ENCODE results near the gene FAM221B. TPM values are rescaled to one million over a fixed set of nuclear protein-coding genes. Genes with fewer than 3 reads are reported as not detected.

Gene FAM221B
- total RNA-seq, 1 experiment from 2014 or later, result not detected

DNA sequence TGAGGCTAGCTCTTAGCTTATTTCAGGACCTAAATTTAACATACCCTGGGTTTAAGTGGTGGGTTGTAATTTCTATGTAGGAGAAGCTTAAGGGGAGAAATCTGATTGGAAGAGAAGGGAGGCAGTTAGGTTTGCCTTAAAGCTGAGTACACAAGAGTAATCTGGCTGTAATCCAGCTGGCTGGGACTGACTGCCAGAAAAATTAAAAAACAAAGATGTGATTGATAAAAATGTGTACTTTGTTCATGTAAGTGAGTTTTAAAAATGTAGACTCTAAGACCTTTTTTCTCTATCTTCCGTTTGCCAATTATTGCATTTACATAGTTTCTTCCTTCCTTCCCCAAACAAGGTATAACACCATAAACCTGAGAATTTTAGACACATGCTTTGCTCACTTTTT is 57.0 kb downstream of the FAM221B start:
- Histone ChIP-seq H3K27ac (no peak overlapping the region), H3K36me3 (no peaks in the 10 kb centered on the region), H3K27me3 (no peaks in the 10 kb centered on the region), H3K4me3 (no peak overlapping the region), H3K4me1 (peaks cover 8% of the 10 kb centered on the region), H3K9me3 (replicated peaks) (no peaks in the 10 kb centered on the region)
- DNase-seq, result peak in 1 of 2 experiments; percentile 41

DNA sequence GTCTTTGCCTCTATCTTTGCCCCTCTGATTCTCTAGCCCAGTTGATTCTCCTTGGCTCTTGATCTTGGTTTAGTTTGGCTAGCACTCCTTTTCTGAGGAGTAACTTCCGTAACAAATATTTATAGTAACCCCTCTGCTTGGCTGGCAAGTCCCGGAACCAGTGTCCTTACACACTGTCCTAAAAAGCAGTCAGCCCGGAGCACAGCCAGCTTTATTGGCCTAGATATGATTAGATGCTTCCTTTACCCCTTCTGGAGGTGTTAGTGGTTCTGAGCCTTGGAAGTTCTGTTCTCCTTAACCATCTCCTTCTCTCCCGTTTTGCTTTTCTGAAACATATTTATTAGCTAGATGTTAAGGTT is 57.5 kb downstream of the FAM221B start:
- Histone ChIP-seq H3K9me3 (replicated peaks) (no peaks in the 10 kb centered on the region), H3K36me3 (no peaks in the 10 kb centered on the region), H3K4me1 (peaks cover 8% of the 10 kb centered on the region), H3K4me3 (no peak overlapping the region), H3K27ac (no peak overlapping the region), H3K27me3 (no peaks in the 10 kb centered on the region)
- DNase-seq, result no peak

DNA sequence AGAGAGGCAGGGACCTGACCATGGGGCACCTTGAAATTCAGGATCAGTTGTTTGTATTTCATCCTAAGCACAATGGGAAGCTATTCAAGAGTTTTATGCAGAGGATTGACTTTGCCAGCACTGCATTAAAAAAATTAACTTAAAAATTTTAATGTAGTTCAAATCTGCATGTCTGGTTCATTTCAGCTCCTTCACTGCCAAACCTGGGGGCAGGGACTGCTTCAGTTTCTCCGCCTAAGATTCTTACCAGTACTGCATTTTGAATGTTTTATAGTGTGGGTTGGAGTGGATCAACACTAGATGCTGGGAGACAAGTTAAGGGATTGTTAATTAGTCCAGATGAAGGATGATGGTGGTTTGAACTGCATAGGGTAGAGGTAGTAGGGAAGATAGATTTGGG is 58.8 kb downstream of the FAM221B start:
- DNase-seq, result no peak
- no peak overlapping the region for H3K27ac ChIP-seq
- no peaks in the 10 kb centered on the region for H3K36me3 ChIP-seq
- peaks cover 8% of the 10 kb centered on the region for H3K4me1 ChIP-seq
- no peak overlapping the region for H3K4me3 ChIP-seq
- H3K9me3 ChIP-seq (replicated peaks), result no peaks in the 10 kb centered on the region
- no peaks in the 10 kb centered on the region for H3K27me3 ChIP-seq

DNA sequence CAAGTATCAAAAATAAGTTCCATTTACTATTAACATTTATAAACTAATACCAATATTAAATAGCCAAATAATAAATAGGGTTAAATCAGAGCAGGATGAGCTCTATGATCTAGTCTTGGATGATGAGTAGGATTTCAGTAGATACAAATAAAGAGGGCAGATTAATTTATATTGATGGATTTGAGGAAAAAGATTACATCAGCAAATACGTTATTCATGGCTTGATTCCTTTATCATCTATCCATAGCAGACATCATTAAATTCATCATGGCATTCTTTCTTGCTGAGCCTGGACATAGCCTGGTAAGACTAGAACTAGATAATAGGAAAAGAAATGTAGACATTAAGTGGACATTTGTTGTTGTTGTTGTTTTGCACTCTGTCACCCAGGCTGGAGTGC is 61.1 kb downstream of the FAM221B start:
- Histone ChIP-seq H3K27me3 (no peaks in the 10 kb centered on the region), H3K4me3 (no peak overlapping the region), H3K9me3 (replicated peaks) (no peaks in the 10 kb centered on the region), H3K4me1 (peaks cover 8% of the 10 kb centered on the region), H3K27ac (no peak overlapping the region), H3K36me3 (no peaks in the 10 kb centered on the region)
- DNase-seq, result no peak

DNA sequence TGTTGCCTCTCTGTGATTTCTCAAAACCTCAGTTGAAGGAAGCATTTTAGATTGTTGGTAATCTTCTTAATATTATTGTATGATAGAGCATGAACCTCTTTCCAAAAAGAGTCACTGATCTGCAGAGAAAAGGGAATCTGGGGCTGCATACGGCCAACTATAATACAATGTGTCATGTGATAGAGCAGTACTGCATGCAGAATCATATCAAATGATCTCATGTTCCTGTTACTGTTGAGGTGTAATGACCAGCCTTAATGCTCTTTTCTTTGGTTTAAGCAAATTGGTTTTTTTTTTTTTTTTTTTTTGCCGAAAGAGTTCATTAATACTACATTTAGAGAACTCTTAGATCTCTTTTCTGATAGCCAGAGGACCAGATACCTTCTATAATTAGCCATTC is 61.5 kb downstream of the FAM221B start:
- H3K4me1 ChIP-seq, result peaks cover 8% of the 10 kb centered on the region
- no peak overlapping the region for H3K27ac ChIP-seq
- no peaks in the 10 kb centered on the region for H3K27me3 ChIP-seq
- DNase-seq, result no peak
- no peaks in the 10 kb centered on the region for H3K36me3 ChIP-seq
- H3K4me3 ChIP-seq, result no peak overlapping the region
- H3K9me3 ChIP-seq (replicated peaks), result no peaks in the 10 kb centered on the region

Other genes with a start within 250 kb of the FAM221B start
- 9.2 and 10.1 TPM in 2 replicates for gene TESK1, start 223.5 kb downstream of the FAM221B start, total RNA-seq (2014; rRNA removed; shearing (Covaris generic))
- not detected in 2 replicates for gene CD72, start 210.3 kb downstream of the FAM221B start, total RNA-seq (2014; rRNA removed; shearing (Covaris generic))
- gene SIT1, start 177.8 kb downstream of the FAM221B start, total RNA-seq (2014; rRNA removed; shearing (Covaris generic)), result 0.13 TPM in 1 of 2 replicates, not detected in the other
- 8,654 and 17,072 TPM in 2 replicates for gene RMRP, start 170.7 kb downstream of the FAM221B start, total RNA-seq (2014; rRNA removed; shearing (Covaris generic))
- gene CCDC107, start 170.4 kb downstream of the FAM221B start, total RNA-seq (2014; rRNA removed; shearing (Covaris generic)), result 6.1 and 6.6 TPM in 2 replicates
- 10.5 and 11.9 TPM in 2 replicates for gene ARHGEF39, start 163.5 kb downstream of the FAM221B start, total RNA-seq (2014; rRNA removed; shearing (Covaris generic))
- gene CA9, start 154.8 kb downstream of the FAM221B start, total RNA-seq (2014; rRNA removed; shearing (Covaris generic)), result 2.5 and 3.2 TPM in 2 replicates
- 427 and 459 TPM in 2 replicates for gene TPM2, start 138.8 kb downstream of the FAM221B start, total RNA-seq (2014; rRNA removed; shearing (Covaris generic))
- 65.0 and 70.4 TPM in 2 replicates for gene TLN1, start 96.5 kb downstream of the FAM221B start, total RNA-seq (2014; rRNA removed; shearing (Covaris generic))
- gene CREB3, start 96.1 kb downstream of the FAM221B start, total RNA-seq (2014; rRNA removed; shearing (Covaris generic)), result 21.1 and 21.6 TPM in 2 replicates
- gene GBA2, start 79.5 kb downstream of the FAM221B start, total RNA-seq (2014; rRNA removed; shearing (Covaris generic)), result 34.4 and 37.1 TPM in 2 replicates
- gene RGP1, start 79.4 kb downstream of the FAM221B start, total RNA-seq (2014; rRNA removed; shearing (Covaris generic)), result 14.6 and 16.3 TPM in 2 replicates
- gene MSMP, start 74.5 kb downstream of the FAM221B start, total RNA-seq (2014; rRNA removed; shearing (Covaris generic)), result not detected in 2 replicates
- gene NPR2, start 37.1 kb downstream of the FAM221B start, total RNA-seq (2014; rRNA removed; shearing (Covaris generic)), result 0.24 and 0.41 TPM in 2 replicates
- gene SPAG8, start 16.5 kb downstream of the FAM221B start, total RNA-seq (2014; rRNA removed; shearing (Covaris generic)), result 0.20 and 0.63 TPM in 2 replicates
- gene HINT2, start 13.7 kb downstream of the FAM221B start, total RNA-seq (2014; rRNA removed; shearing (Covaris generic)), result 21.3 and 28.2 TPM in 2 replicates
- 1.7 and 2.1 TPM in 2 replicates for gene TMEM8B, start 496 bp upstream of the FAM221B start, total RNA-seq (2014; rRNA removed; shearing (Covaris generic))
- not detected in 2 replicates for gene OR13J1, start 41.7 kb upstream of the FAM221B start, total RNA-seq (2014; rRNA removed; shearing (Covaris generic))
- 0.48 TPM in 1 of 2 replicates, not detected in the other for gene HRCT1, start 77.5 kb upstream of the FAM221B start, total RNA-seq (2014; rRNA removed; shearing (Covaris generic))
- gene SPAAR, start 80.8 kb upstream of the FAM221B start, total RNA-seq (2014; rRNA removed; shearing (Covaris generic)), result 0.12 and 0.18 TPM in 2 replicates
- not detected in 2 replicates for gene OR2S2, start 129.4 kb upstream of the FAM221B start, total RNA-seq (2014; rRNA removed; shearing (Covaris generic))
- gene RECK, start 208.2 kb upstream of the FAM221B start, total RNA-seq (2014; rRNA removed; shearing (Covaris generic)), result 8.1 and 10.1 TPM in 2 replicates